ENCODE data around the gene RNF217.

The RNF217 gene

GRCh38 chr6:125076482-125076742 lies 114.2 kb downstream of the RNF217 start:
- DNase-seq (ENCODE audit: low read depth) = no peak
- TF ChIP-seq CTCF (IDR thresholded peaks at IDR 0.05; ENCODE audit: insufficient read depth, low read depth, low read length, missing control alignments) = no peak
- no peak overlapping the region for H3K4me3 ChIP-seq (ENCODE audit: low read depth, low read length)

GRCh38 chr6:125077453-125077852 lies 115.2 kb downstream of the RNF217 start:
- no peak for DNase-seq (ENCODE audit: low read depth)
- TF ChIP-seq CTCF (IDR thresholded peaks at IDR 0.05; ENCODE audit: insufficient read depth, low read depth, low read length, missing control alignments) = no peak
- no peak overlapping the region for H3K4me3 ChIP-seq (ENCODE audit: low read depth, low read length)

- no peak for DNase-seq (ENCODE audit: low read depth)
- H3K4me3 ChIP-seq (ENCODE audit: low read depth, low read length) = no peak overlapping the region
- TF ChIP-seq CTCF (IDR thresholded peaks at IDR 0.05; ENCODE audit: insufficient read depth, low read depth, low read length, missing control alignments) = no peak
Measured at GRCh38 chr6:125078602-125079321, 116.5 kb downstream of the RNF217 start.

GRCh38 chr6:125082908-125083683 lies 120.9 kb downstream of the RNF217 start:
- DNase-seq (ENCODE audit: low read depth) = no peak
- no peak for TF ChIP-seq CTCF (IDR thresholded peaks at IDR 0.05; ENCODE audit: insufficient read depth, low read depth, low read length, missing control alignments)
- no peak overlapping the region for H3K4me3 ChIP-seq (ENCODE audit: low read depth, low read length)

DNA sequence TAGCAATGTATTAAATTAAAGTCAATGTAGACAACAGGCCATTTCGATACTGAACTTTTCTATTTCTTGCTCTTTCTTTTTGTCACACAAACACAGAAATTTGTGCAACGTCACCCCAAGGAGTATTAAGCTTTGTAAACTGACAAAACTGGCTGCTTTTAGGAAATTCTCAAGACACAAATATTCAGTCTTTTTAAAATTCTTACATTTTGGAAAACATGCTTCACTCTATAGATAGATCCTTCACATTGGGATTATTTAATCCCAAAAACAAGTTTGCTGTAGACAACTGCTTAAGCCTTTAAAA lies 121.4 kb downstream of the RNF217 start:
- TF ChIP-seq CTCF (IDR thresholded peaks at IDR 0.05; ENCODE audit: insufficient read depth, low read depth, low read length, missing control alignments) = no peak
- DNase-seq (ENCODE audit: low read depth) = no peak
- H3K4me3 ChIP-seq (ENCODE audit: low read depth, low read length) = no peak overlapping the region

DNA sequence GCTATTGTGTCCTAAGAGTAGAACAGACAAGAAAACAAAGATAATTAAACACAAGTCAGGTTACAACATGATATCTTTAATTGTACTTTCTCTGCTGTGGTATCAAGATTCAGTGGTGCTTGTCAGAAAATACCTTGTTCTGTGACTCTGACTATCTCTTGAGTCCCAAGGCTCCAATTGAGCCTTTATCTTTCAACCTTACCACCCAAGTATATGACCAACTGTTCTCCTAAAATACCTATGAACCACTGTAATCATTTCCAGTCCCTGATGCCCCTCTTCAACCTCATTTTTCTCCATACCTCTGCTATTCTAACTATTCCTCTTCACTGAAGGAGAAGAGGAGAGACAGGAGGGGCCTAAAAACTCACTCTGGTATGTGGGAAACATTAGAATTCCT lies 124.5 kb downstream of the RNF217 start:
- no peak overlapping the region for H3K4me3 ChIP-seq (ENCODE audit: low read depth, low read length)
- TF ChIP-seq CTCF (IDR thresholded peaks at IDR 0.05; ENCODE audit: insufficient read depth, low read depth, low read length, missing control alignments) = no peak
- no peak for DNase-seq (ENCODE audit: low read depth)

DNA sequence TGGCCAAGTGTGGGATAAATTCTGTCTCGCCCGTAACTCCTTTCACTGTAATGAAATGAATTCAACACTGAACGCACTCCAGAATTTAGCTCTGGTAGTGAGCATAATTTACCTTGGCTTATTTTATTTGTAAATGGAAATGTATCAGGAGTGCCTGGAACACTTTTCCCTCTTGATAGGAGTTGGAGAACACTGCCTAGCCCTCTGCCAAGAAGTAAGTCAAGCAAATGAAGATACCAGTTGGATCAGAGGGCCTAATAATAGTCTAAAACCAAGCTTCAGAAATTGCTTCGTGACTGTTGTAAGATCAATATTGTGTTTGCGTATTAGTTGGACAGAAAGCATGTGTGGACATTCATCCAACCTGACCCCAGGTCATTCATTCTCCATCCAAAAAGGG lies 126.7 kb downstream of the RNF217 start:
- no peak for DNase-seq (ENCODE audit: low read depth)
- H3K4me3 ChIP-seq (ENCODE audit: low read depth, low read length) = no peak overlapping the region
- no peak for TF ChIP-seq CTCF (IDR thresholded peaks at IDR 0.05; ENCODE audit: insufficient read depth, low read depth, low read length, missing control alignments)
